ENCODE data around the gene WASF2.

GRCh38 chr1:27517907-27518718, 28.1 kb upstream of the WASF2 start:
- TF ChIP-seq CTCF (IDR thresholded peaks at IDR 0.05) (no peak), POLR2A (IDR thresholded peaks at IDR 0.05) (no peak)

All from esophagus squamous epithelium (tissue), 4 donors.